H9 (cell line): ENCODE results near the gene NAALADL1. TPM values are rescaled to one million over a fixed set of nuclear protein-coding genes. Genes with fewer than 3 reads are reported as not detected.

Source experiments
- DNase-seq: peaks from one replicate; pipeline ENCODE4 v3.0.0-alpha.2; 2017
- H2AFZ ChIP-seq: one replicate; pipeline ENCODE4 v1.6.1; 2013; ENCODE audit warnings: mild to moderate bottlenecking, low read length, control low read depth, moderate library complexity
- H2AK5ac ChIP-seq: 2 replicates; pipeline ENCODE4 v1.6.1; 2013; ENCODE audit warnings: low read length, control low read depth, mixed read lengths; ENCODE audit not compliant: insufficient read length
- H2BK120ac ChIP-seq: one replicate; pipeline ENCODE4 v1.6.1; 2013; ENCODE audit warnings: low read depth, mild to moderate bottlenecking, low read length, control low read depth, inconsistent platforms; ENCODE audit not compliant: poor library complexity, severe bottlenecking
- H2BK12ac ChIP-seq: 2 replicates; pipeline ENCODE4 v1.6.1; 2013; ENCODE audit warnings: low read length, control low read depth, mixed read lengths, low read depth; ENCODE audit not compliant: insufficient read length
- H2BK15ac ChIP-seq: 2 replicates; pipeline ENCODE4 v1.6.1; 2013; ENCODE audit warnings: low read depth, low read length, control low read depth
- H2BK20ac ChIP-seq: one replicate; pipeline ENCODE4 v1.6.1; 2013; ENCODE audit warnings: low read depth, mild to moderate bottlenecking, low read length, control low read depth, inconsistent platforms; ENCODE audit not compliant: poor library complexity, severe bottlenecking
- H2BK5ac ChIP-seq: 2 replicates; pipeline ENCODE4 v1.6.1; 2013; ENCODE audit warnings: low read length, control low read depth, mixed read lengths; ENCODE audit not compliant: insufficient read length
- H3K14ac ChIP-seq: 2 replicates; pipeline ENCODE4 v1.6.1; 2013; ENCODE audit warnings: low read length, control low read depth; ENCODE audit not compliant: insufficient read depth
- H3K18ac ChIP-seq: 2 replicates; pipeline ENCODE4 v1.6.1; 2013; ENCODE audit warnings: low read depth, mild to moderate bottlenecking, mixed read lengths, low read length, control low read depth; ENCODE audit not compliant: insufficient read length
- H3K23ac ChIP-seq: 2 replicates; pipeline ENCODE4 v1.6.1; 2013; ENCODE audit warnings: low read length, control low read depth, mixed read lengths, low read depth; ENCODE audit not compliant: insufficient read length
- H3K23me2 ChIP-seq: 2 replicates; pipeline ENCODE4 v1.6.1; 2013; ENCODE audit warnings: low read depth, mild to moderate bottlenecking, mixed read lengths, low read length, control low read depth; ENCODE audit not compliant: insufficient read length, poor library complexity, severe bottlenecking
- H3K27ac ChIP-seq: 2 replicates; pipeline ENCODE4 v1.5.1; 2013; ENCODE audit warnings: low read length, control low read depth, mixed read lengths, low read depth; ENCODE audit not compliant: insufficient read length
- H3K27me3 ChIP-seq: 2 replicates; pipeline ENCODE4 v1.6.1; 2013; ENCODE audit warnings: low read length, control low read depth, inconsistent platforms; ENCODE audit not compliant: insufficient read depth
- H3K4ac ChIP-seq: 2 replicates; pipeline ENCODE4 v1.6.1; 2013; ENCODE audit warnings: low read depth, mild to moderate bottlenecking, control low read depth, inconsistent platforms, low read length, moderate library complexity
- H3K4me1 ChIP-seq: 2 replicates; pipeline ENCODE4 v1.6.1; 2013; ENCODE audit warnings: low read length, control low read depth, inconsistent platforms; ENCODE audit not compliant: insufficient read depth
- H3K4me2 ChIP-seq: 2 replicates; pipeline ENCODE4 v1.6.1; 2013; ENCODE audit warnings: low read length, control low read depth, mixed read lengths; ENCODE audit not compliant: insufficient read length, insufficient read depth
- H3K56ac ChIP-seq: 2 replicates; pipeline ENCODE4 v1.6.1; 2013; ENCODE audit warnings: low read depth, mild to moderate bottlenecking, mixed read lengths, low read length, control low read depth; ENCODE audit not compliant: insufficient read length
- H3K79me1 ChIP-seq: 2 replicates; pipeline ENCODE4 v1.6.1; 2013; ENCODE audit warnings: low read depth, mild to moderate bottlenecking, moderate library complexity, low read length, control low read depth, inconsistent platforms; ENCODE audit not compliant: insufficient read depth, poor library complexity, severe bottlenecking
- H3K79me2 ChIP-seq: 2 replicates; pipeline ENCODE4 v1.6.1; 2013; ENCODE audit warnings: low read length, control low read depth, inconsistent platforms; ENCODE audit not compliant: insufficient read depth
- H3K9ac ChIP-seq: 2 replicates; pipeline ENCODE4 v1.6.1; 2013; ENCODE audit warnings: low read length, control low read depth, mixed read lengths; ENCODE audit not compliant: insufficient read length; ENCODE audit errors: extremely low read depth
- H3K9me3 ChIP-seq: one replicate; pipeline ENCODE4 v1.6.1; 2013; ENCODE audit warnings: low read depth, low read length, inconsistent platforms; ENCODE audit not compliant: control insufficient read depth
- H3T11ph ChIP-seq: one replicate; pipeline ENCODE4 v1.6.1; 2013; ENCODE audit warnings: mild to moderate bottlenecking, low read length, control low read depth, inconsistent platforms
- H4K20me1 ChIP-seq: one replicate; pipeline ENCODE4 v1.6.1; 2013; ENCODE audit not compliant: control insufficient read depth, insufficient read length, insufficient read depth
- H4K5ac ChIP-seq: 2 replicates; pipeline ENCODE4 v1.6.1; 2013; ENCODE audit warnings: low read depth, mild to moderate bottlenecking, mixed read lengths, low read length, control low read depth; ENCODE audit not compliant: insufficient read length
- H4K8ac ChIP-seq: replicated peaks from 2 replicates; pipeline ENCODE4 v1.6.1; 2013; ENCODE audit warnings: low read length, control low read depth, mixed read lengths, low read depth; ENCODE audit not compliant: insufficient read length
- H4K91ac ChIP-seq: 2 replicates; pipeline ENCODE4 v1.6.1; 2013; ENCODE audit warnings: low read depth, mild to moderate bottlenecking, moderate library complexity, mixed read lengths, low read length, control low read depth; ENCODE audit not compliant: insufficient read length
- H3K27ac Mint-ChIP-seq, 3 experiments: 2 replicates in 2 of 3; 3 replicates in 1 of 3; pipeline ENCODE4 v1.8.0; 2020 to 2021; ENCODE audit warnings: mixed read lengths in 3 of 3, mild to moderate bottlenecking in 1 of 3, moderate library complexity in 1 of 3
- H3K27me3 Mint-ChIP-seq: 2 replicates; pipeline ENCODE4 v1.8.0; 2021; ENCODE audit warnings: low read depth, mild to moderate bottlenecking, moderate library complexity, mixed read lengths
- H3K36me3 Mint-ChIP-seq, 3 experiments: 2 replicates in 2 of 3; 3 replicates in 1 of 3; pipeline ENCODE4 v1.8.0; 2020 to 2021; ENCODE audit warnings: low read depth in 3 of 3, mixed read lengths in 3 of 3; ENCODE audit not compliant: insufficient read depth in 1 of 3
- H3K4me1 Mint-ChIP-seq, 2 experiments: 2 replicates each; pipeline ENCODE4 v1.8.0; 2020; ENCODE audit warnings: mixed read lengths in 2 of 2
- H3K4me3 Mint-ChIP-seq, 2 experiments: 2 replicates in 1 of 2; 3 replicates in 1 of 2; pipeline ENCODE4 v1.8.0; 2020 to 2021; ENCODE audit warnings: mild to moderate bottlenecking in 2 of 2, mixed read lengths in 2 of 2, moderate library complexity in 1 of 2
- H3K9me3 Mint-ChIP-seq, 2 experiments: 2 replicates in 1 of 2; 3 replicates in 1 of 2; pipeline ENCODE4 v1.8.0; 2020; ENCODE audit warnings: mild to moderate bottlenecking in 2 of 2, mixed read lengths in 2 of 2, moderate library complexity in 1 of 2
- WGBS: extraction: QIAGEN DNeasy Blood & Tissue Kit; methylation state at CpG from one replicate; pipeline ENCODE4 v1.1.7; 2013; ENCODE audit warnings: missing lambda C conversion rate, low lambda C conversion rate, mixed read lengths; ENCODE audit not compliant: insufficient read length; ENCODE audit errors: extremely low coverage; 5-methylcytosine and 5-hydroxymethylcytosine counted together
- total RNA-seq: library from RNA; stranded (reverse); gene quantifications from 2 replicates; pipeline ENCODE4 v1.2.1, GENCODE V29; 2021
- TF ChIP-seq, protein P1 (sequence below): fragments of 200-600 bp; sonication (generic); conservative IDR thresholded peaks from 3 replicates; pipeline ENCODE4 v1.8.0; 2021; ENCODE audit warnings: antibody characterized with exemption, mild to moderate bottlenecking

NAALADL1 gene
- total RNA-seq, 1 experiment from 2014 or later: 1.0 TPM

DNA sequence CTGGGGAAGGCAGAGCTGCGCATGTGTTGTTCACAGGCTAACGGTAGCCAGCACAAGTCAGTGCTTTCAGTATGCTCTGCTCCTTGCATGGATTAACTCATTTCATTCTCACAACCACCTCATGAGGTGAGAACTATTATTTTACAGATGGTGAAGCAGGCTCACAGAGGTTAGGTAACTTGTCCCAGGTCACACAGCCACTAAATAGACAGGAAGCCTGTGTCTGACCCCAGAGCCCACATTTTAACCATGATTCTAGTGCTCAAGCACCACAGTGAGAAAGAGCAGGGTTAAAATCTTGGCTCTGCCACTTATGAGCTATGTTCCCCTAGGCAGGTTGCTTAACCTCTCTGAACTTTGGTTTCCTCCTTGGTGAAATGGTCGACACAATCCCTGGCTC is 37.4 kb downstream of the NAALADL1 start:
- Histone ChIP-seq H3K27ac (no peak overlapping the region), H3K9ac (no peak overlapping the region), H3K27me3 (no peaks in the 10 kb centered on the region), H3K4ac (no peak overlapping the region), H3K18ac (no peak overlapping the region), H3T11ph (no peak overlapping the region), H4K5ac (no peak overlapping the region), H2AFZ (no peak overlapping the region), H2BK12ac (no peak overlapping the region), H3K23me2 (no peaks in the 10 kb centered on the region), H4K20me1 (no peaks in the 10 kb centered on the region), H3K9me3 (no peaks in the 10 kb centered on the region), H3K56ac (no peak overlapping the region), H3K4me2 (no peak overlapping the region), H2BK120ac (no peak overlapping the region), H2AK5ac (no peak overlapping the region), H3K79me2 (no peaks in the 10 kb centered on the region), H3K23ac (no peak overlapping the region), H2BK5ac (no peak overlapping the region), H4K91ac (no peak overlapping the region), H3K4me1 (no peaks in the 10 kb centered on the region), H2BK20ac (no peak overlapping the region), H4K8ac (no peak overlapping the region), H2BK15ac (no peak overlapping the region), H3K79me1 (no peaks in the 10 kb centered on the region), H3K14ac (no peak overlapping the region)
- Mint-ChIP-seq H3K27ac (no peak overlapping the region; a peak in 1 of 7 replicates), H3K4me1 (peaks cover 0 to 2% of the 10 kb centered on the region in 2 experiments; a peak in 2 of 4 replicates), H3K27me3 (peaks cover under 1% of the 10 kb centered on the region; the same call in 1 of the 2 replicates), H3K9me3 (no peaks in the 10 kb centered on the region), H3K36me3 (peaks cover 21 to 56% (median 51%) of the 10 kb centered on the region in 3 experiments), H3K4me3 (no peak overlapping the region)
- TF ChIP-seq, protein P1, sequence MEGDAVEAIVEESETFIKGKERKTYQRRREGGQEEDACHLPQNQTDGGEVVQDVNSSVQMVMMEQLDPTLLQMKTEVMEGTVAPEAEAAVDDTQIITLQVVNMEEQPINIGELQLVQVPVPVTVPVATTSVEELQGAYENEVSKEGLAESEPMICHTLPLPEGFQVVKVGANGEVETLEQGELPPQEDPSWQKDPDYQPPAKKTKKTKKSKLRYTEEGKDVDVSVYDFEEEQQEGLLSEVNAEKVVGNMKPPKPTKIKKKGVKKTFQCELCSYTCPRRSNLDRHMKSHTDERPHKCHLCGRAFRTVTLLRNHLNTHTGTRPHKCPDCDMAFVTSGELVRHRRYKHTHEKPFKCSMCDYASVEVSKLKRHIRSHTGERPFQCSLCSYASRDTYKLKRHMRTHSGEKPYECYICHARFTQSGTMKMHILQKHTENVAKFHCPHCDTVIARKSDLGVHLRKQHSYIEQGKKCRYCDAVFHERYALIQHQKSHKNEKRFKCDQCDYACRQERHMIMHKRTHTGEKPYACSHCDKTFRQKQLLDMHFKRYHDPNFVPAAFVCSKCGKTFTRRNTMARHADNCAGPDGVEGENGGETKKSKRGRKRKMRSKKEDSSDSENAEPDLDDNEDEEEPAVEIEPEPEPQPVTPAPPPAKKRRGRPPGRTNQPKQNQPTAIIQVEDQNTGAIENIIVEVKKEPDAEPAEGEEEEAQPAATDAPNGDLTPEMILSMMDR: no peak
- WGBS: no CpG with 5 or more reads among the region's 3 CpGs
- no peak for DNase-seq
